ENCODE measurements around the gene QKI.

QKI gene

DNA sequence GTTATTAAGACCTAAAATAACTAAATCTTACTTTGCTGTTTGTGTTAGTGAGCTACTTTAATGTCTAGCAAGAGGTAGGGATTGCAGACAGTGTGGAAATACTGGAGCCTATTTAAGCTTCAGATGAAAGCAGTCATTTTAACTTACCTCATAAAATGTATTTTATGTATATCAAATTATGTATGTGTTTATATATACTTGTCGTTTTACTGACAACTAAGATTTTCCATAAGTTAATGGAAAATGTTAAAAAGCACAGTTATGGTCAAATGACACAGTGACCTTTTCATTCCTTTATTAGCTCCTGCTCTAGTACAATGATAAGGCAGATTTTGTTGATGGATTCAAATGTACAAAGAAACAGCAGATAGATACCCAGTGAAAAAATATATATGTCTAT lies 34.6 kb downstream of the QKI start:
- ChIA-PET CTCF (interaction anchor here (0.7 kb wide), 1 partner anchor 32 kb away, joined by 4 read pairs; no protein-coding TSS in a partner anchor), POLR2A (interaction anchor here (0.6 kb wide), 1 partner anchor 1660 kb away, joined by 4 read pairs; no protein-coding TSS in a partner anchor)
- H3K9me3 ChIP-seq (ENCODE audit: control insufficient read depth, insufficient read depth, low read depth, low read length) = no peaks in the 10 kb centered on the region
- TF ChIP-seq, protein P1, sequence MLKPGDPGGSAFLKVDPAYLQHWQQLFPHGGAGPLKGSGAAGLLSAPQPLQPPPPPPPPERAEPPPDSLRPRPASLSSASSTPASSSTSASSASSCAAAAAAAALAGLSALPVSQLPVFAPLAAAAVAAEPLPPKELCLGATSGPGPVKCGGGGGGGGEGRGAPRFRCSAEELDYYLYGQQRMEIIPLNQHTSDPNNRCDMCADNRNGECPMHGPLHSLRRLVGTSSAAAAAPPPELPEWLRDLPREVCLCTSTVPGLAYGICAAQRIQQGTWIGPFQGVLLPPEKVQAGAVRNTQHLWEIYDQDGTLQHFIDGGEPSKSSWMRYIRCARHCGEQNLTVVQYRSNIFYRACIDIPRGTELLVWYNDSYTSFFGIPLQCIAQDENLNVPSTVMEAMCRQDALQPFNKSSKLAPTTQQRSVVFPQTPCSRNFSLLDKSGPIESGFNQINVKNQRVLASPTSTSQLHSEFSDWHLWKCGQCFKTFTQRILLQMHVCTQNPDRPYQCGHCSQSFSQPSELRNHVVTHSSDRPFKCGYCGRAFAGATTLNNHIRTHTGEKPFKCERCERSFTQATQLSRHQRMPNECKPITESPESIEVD (tag by site-specific recombination; IDR thresholded peaks at IDR 0.05) = peak; percentile 82
- TF ChIP-seq, protein P2, sequence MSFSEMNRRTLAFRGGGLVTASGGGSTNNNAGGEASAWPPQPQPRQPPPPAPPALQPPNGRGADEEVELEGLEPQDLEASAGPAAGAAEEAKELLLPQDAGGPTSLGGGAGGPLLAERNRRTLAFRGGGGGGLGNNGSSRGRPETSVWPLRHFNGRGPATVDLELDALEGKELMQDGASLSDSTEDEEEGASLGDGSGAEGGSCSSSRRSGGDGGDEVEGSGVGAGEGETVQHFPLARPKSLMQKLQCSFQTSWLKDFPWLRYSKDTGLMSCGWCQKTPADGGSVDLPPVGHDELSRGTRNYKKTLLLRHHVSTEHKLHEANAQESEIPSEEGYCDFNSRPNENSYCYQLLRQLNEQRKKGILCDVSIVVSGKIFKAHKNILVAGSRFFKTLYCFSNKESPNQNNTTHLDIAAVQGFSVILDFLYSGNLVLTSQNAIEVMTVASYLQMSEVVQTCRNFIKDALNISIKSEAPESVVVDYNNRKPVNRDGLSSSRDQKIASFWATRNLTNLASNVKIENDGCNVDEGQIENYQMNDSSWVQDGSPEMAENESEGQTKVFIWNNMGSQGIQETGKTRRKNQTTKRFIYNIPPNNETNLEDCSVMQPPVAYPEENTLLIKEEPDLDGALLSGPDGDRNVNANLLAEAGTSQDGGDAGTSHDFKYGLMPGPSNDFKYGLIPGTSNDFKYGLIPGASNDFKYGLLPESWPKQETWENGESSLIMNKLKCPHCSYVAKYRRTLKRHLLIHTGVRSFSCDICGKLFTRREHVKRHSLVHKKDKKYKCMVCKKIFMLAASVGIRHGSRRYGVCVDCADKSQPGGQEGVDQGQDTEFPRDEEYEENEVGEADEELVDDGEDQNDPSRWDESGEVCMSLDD (tag by site-specific recombination; IDR thresholded peaks at IDR 0.05) = no peak
- H3K36me3 ChIP-seq (ENCODE audit: control insufficient read depth in 2 of 2, insufficient read depth in 1 of 2, low read length in 2 of 2) = no peaks in the 10 kb centered on the region
- no peak overlapping the region for H3K27ac ChIP-seq (ENCODE audit: extremely low read depth, low read depth, low read length)
- H3K4me3 ChIP-seq (ENCODE audit: low read depth, low read length) = no peak overlapping the region
- H3K4me1 ChIP-seq (ENCODE audit: control insufficient read depth, insufficient read depth, low read length) = no peaks in the 10 kb centered on the region; the same call in 1 of the 2 replicates

DNA sequence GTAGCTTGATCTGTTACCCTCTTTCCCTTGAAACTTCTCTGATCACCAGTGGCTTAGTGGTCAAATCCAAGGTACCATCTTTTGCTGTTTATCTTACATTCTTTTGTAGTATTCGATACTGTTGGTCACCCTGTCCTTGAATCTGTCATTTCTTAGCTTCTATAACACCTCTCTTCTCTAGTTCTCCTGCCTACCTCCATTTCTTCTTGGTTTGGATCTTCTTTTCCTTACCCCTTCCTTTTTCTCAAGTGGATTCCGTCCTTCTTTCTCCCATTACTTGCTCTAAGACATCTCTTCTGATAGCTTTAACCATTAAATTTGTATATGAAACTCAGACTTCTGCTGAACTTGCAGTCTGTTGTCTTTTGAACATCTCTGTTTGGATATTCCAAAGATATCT lies 39.9 kb downstream of the QKI start:
- Histone ChIP-seq H3K4me1 (ENCODE audit: control insufficient read depth, insufficient read depth, low read length) (peaks cover 3% of the 10 kb centered on the region; the same call in 1 of the 2 replicates), H3K9me3 (ENCODE audit: control insufficient read depth, insufficient read depth, low read depth, low read length) (no peaks in the 10 kb centered on the region), H3K4me3 (ENCODE audit: low read depth, low read length) (no peak overlapping the region), H3K36me3 (ENCODE audit: control insufficient read depth in 2 of 2, insufficient read depth in 1 of 2, low read length in 2 of 2) (peaks cover 0 to 9% of the 10 kb centered on the region in 2 experiments; a peak in 1 of 3 replicates), H3K27ac (ENCODE audit: extremely low read depth, low read depth, low read length) (no peak overlapping the region)
- TF ChIP-seq ZNF133 (tag by site-specific recombination; IDR thresholded peaks at IDR 0.05) (peak; percentile 94), SCRT2 (tag by site-specific recombination; IDR thresholded peaks at IDR 0.05) (no peak), SETDB1 (IDR thresholded peaks at IDR 0.05; ENCODE audit: insufficient read length, low read length) (peak; percentile 30)
- CTCF ChIA-PET = interaction anchor here (0.7 kb wide), 2 partner anchors 263 to 586 kb away, joined by 3 read pairs; no protein-coding TSS in a partner anchor
- POLR2A ChIA-PET = no interaction called here

DNA sequence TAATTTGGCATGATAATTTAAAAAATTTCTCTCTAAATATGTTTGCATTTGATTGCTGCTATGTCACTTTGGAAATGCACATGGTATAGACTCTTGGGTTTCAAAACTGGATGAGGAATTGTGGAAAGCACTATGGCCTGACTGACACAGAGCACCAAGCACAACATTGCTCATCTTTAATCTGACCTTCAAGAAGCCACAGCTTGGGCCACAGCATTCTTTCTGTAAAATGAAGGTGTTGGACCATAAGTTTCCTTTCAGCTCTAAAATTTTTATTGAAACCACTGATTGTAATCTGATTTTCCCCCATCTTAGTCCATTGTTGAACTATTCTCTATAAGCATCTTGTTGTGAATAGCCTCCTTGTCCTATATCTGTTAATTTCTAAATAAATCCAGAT lies 41.0 kb downstream of the QKI start:
- Histone ChIP-seq H3K9me3 (ENCODE audit: control insufficient read depth, insufficient read depth, low read depth, low read length) (no peaks in the 10 kb centered on the region), H3K4me1 (ENCODE audit: control insufficient read depth, insufficient read depth, low read length) (peaks cover 3% of the 10 kb centered on the region; the same call in 1 of the 2 replicates), H3K36me3 (ENCODE audit: control insufficient read depth in 2 of 2, insufficient read depth in 1 of 2, low read length in 2 of 2) (peaks cover 0 to 9% of the 10 kb centered on the region in 2 experiments; a peak in 1 of 3 replicates), H3K4me3 (ENCODE audit: low read depth, low read length) (no peak overlapping the region), H3K27ac (ENCODE audit: extremely low read depth, low read depth, low read length) (no peak overlapping the region)
- ChIA-PET POLR2A (no interaction called here), CTCF (no interaction called here)
- TF ChIP-seq TCF7L2 (IDR thresholded peaks at IDR 0.05; ENCODE audit: borderline replicate concordance, low read depth, low read length) = no peak

DNA sequence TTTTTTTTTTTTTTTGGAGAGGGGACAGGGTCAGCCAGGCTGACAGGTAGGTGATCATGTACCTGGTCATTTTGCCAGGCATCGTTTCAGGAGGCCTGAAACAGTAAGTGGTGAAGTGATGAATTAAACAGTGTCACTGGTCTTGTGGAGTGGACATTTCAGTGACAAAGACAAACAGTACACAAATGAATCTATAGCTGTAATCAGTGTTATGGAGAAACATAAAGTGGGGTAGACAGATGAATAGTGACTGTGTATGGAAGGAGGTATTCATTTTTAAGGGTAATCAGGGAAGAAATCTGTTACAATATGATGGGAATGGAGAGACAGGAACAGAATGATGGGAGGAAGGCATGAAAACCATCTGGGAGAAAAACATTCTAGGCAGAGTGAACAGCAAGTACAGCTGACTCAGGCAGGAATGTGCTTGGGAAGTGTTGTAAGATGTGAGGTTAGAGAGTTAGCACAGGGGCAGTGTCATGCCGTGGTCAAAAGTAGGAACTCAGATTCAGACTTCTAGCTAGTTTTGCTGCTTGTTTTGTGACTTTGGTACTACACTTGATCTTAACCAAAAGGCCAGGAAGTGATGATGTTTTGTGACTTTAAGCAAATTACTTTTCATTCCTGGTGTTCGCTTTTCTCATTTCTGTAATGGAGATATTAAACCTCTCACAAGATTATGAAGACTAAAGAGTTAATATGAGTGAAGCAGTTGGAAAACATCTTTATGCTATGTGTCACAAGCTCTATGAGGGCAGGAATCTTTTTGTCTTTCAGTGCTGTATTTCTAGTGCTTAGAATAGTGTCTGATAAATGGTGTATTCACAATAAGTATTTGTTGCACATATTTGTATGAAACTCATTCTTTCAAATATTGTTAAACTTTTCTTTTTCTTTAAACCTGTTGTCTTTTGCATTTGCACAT lies 43.4 kb downstream of the QKI start:
- CTCF ChIA-PET = no interaction called here
- H3K4me1 ChIP-seq (ENCODE audit: control insufficient read depth, insufficient read depth, low read length) = peaks cover 3% of the 10 kb centered on the region; the same call in 1 of the 2 replicates
- H3K9me3 ChIP-seq (ENCODE audit: control insufficient read depth, insufficient read depth, low read depth, low read length) = no peaks in the 10 kb centered on the region
- peaks cover 0 to 9% of the 10 kb centered on the region in 2 experiments; a peak in 1 of 3 replicates for H3K36me3 ChIP-seq (ENCODE audit: control insufficient read depth in 2 of 2, insufficient read depth in 1 of 2, low read length in 2 of 2)
- H3K27ac ChIP-seq (ENCODE audit: extremely low read depth, low read depth, low read length) = no peak overlapping the region
- no peak overlapping the region for H3K4me3 ChIP-seq (ENCODE audit: low read depth, low read length)
- POLR2A ChIA-PET = interaction anchor here (0.7 kb wide), 1 partner anchor 34 kb away, joined by 4 read pairs; no protein-coding TSS in a partner anchor
- no peak for TF ChIP-seq ZNF214 (tag by site-specific recombination; IDR thresholded peaks at IDR 0.05; ENCODE audit: borderline replicate concordance)
- TF ChIP-seq ZNF155 (tag by site-specific recombination; IDR thresholded peaks at IDR 0.05) = no peak
- TF ChIP-seq ZNF521 (tag by site-specific recombination; IDR thresholded peaks at IDR 0.05) = no peak
- no peak for TF ChIP-seq MZF1 (tag by site-specific recombination; IDR thresholded peaks at IDR 0.05; ENCODE audit: borderline replicate concordance)
- TF ChIP-seq ZNF792 (tag by site-specific recombination; IDR thresholded peaks at IDR 0.05) = no peak
- no peak for TF ChIP-seq ZNF221 (tag by site-specific recombination; IDR thresholded peaks at IDR 0.05; ENCODE audit: borderline replicate concordance)
- no peak for TF ChIP-seq ZIC2 (tag by site-specific recombination; IDR thresholded peaks at IDR 0.05)
- TF ChIP-seq ZFP41 (tag by site-specific recombination; IDR thresholded peaks at IDR 0.05; ENCODE audit: borderline replicate concordance) = no peak
- TF ChIP-seq, protein P3, sequence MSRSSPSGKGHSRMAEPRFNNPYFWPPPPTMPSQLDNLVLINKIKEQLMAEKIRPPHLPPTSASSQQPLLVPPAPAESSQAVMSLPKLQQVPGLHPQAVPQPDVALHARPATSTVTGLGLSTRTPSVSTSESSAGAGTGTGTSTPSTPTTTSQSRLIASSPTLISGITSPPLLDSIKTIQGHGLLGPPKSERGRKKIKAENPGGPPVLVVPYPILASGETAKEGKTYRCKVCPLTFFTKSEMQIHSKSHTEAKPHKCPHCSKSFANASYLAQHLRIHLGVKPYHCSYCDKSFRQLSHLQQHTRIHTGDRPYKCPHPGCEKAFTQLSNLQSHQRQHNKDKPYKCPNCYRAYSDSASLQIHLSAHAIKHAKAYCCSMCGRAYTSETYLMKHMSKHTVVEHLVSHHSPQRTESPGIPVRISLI (tag by site-specific recombination; IDR thresholded peaks at IDR 0.05) = no peak
- TF ChIP-seq ZNF423 (tag by site-specific recombination; IDR thresholded peaks at IDR 0.05) = no peak
- TF ChIP-seq, protein P4, sequence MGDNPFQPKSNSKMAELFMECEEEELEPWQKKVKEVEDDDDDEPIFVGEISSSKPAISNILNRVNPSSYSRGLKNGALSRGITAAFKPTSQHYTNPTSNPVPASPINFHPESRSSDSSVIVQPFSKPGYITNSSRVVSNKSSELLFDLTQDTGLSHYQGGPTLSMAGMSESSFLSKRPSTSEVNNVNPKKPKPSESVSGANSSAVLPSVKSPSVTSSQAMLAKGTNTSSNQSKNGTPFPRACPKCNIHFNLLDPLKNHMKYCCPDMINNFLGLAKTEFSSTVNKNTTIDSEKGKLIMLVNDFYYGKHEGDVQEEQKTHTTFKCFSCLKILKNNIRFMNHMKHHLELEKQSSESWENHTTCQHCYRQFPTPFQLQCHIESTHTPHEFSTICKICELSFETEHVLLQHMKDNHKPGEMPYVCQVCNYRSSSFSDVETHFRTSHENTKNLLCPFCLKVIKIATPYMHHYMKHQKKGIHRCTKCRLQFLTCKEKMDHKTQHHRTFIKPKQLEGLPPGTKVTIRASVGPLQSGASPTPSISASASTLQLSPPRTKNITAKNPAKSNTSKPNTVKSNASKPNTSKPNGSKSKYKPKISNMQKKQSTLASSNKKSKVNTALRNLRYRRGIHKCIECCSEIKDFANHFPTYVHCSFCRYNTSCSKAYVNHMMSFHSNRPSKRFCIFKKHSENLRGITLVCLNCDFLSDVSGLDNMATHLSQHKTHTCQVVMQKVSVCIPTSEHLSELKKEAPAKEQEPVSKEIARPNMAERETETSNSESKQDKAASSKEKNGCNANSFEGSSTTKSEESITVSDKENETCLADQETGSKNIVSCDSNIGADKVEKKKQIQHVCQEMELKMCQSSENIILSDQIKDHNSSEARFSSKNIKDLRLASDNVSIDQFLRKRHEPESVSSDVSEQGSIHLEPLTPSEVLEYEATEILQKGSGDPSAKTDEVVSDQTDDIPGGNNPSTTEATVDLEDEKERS (tag by site-specific recombination; IDR thresholded peaks at IDR 0.05) = no peak

Measured in HEK293 (cell line).